ENCODE measurements around the gene TACR1.
A peak's percentile ranks its signal among the peaks of the same experiment; 100 is the strongest.

Gene TACR1

GRCh38 chr2:75007819-75008218, 191.5 kb downstream of the TACR1 start:
- no peak overlapping the region for H3K4me3 ChIP-seq (ENCODE audit: low read length)
- DNase-seq (ENCODE audit: low read depth), result no peak
- TF ChIP-seq CTCF (IDR thresholded peaks at IDR 0.05; ENCODE audit: insufficient read depth, low read depth, low read length, missing control alignments), result no peak

- TF ChIP-seq CTCF (IDR thresholded peaks at IDR 0.05; ENCODE audit: insufficient read depth, low read depth, low read length, missing control alignments), result no peak
- no peak for DNase-seq (ENCODE audit: low read depth)
- H3K4me3 ChIP-seq (ENCODE audit: low read length), result no peak overlapping the region
Measured at GRCh38 chr2:75007061-75007460, 192.3 kb downstream of the TACR1 start.

GRCh38 chr2:75006041-75006440, 193.3 kb downstream of the TACR1 start:
- DNase-seq (ENCODE audit: low read depth), result no peak
- no peak for TF ChIP-seq CTCF (IDR thresholded peaks at IDR 0.05; ENCODE audit: insufficient read depth, low read depth, low read length, missing control alignments)
- H3K4me3 ChIP-seq (ENCODE audit: low read length), result no peak overlapping the region

- no peak overlapping the region for H3K4me3 ChIP-seq (ENCODE audit: low read length)
- DNase-seq (ENCODE audit: low read depth), result no peak
- TF ChIP-seq CTCF (IDR thresholded peaks at IDR 0.05; ENCODE audit: insufficient read depth, low read depth, low read length, missing control alignments), result no peak
Measured at GRCh38 chr2:75003773-75004172, 195.5 kb downstream of the TACR1 start.

- DNase-seq (ENCODE audit: low read depth), result no peak
- no peak for TF ChIP-seq CTCF (IDR thresholded peaks at IDR 0.05; ENCODE audit: insufficient read depth, low read depth, low read length, missing control alignments)
- H3K4me3 ChIP-seq (ENCODE audit: low read length), result no peak overlapping the region
Measured at GRCh38 chr2:75003276-75003675, 196.0 kb downstream of the TACR1 start.

- TF ChIP-seq CTCF (IDR thresholded peaks at IDR 0.05; ENCODE audit: insufficient read depth, low read depth, low read length, missing control alignments), result no peak
- no peak overlapping the region for H3K4me3 ChIP-seq (ENCODE audit: low read length)
- DNase-seq (ENCODE audit: low read depth), result peak; percentile 86
Measured at GRCh38 chr2:75002007-75002406, 197.3 kb downstream of the TACR1 start.

GRCh38 chr2:74999468-74999867, 199.9 kb downstream of the TACR1 start:
- no peak overlapping the region for H3K4me3 ChIP-seq (ENCODE audit: low read length)
- DNase-seq (ENCODE audit: low read depth), result no peak
- no peak for TF ChIP-seq CTCF (IDR thresholded peaks at IDR 0.05; ENCODE audit: insufficient read depth, low read depth, low read length, missing control alignments)

Data from epithelial cell of esophagus (primary cell).